Activated CD8-positive, alpha-beta T cell treated with anti-CD3 and anti-CD28 coated beads for 36 hours (primary cell): ENCODE results near the gene SURF1. TPM values are rescaled to one million over a fixed set of nuclear protein-coding genes. Genes with fewer than 3 reads are reported as not detected.

Source experiments
- ATAC-seq: fragments of 200-7000 bp; cut with Tn5 transposase; one replicate; pipeline ENCODE4 v1.10.0; 2021; ENCODE audit warnings: mild to moderate bottlenecking, moderate library complexity
- CTCF ChIA-PET: fragments of 350-600 bp; sonication (Branson Sonifier 250); formaldehyde crosslinking; loops from one replicate; lab custom pipeline; 2021; ENCODE audit warnings: antibody characterized with exemption; lab: Charles Lee
- POLR2A ChIA-PET: fragments of 350-600 bp; sonication (Branson Sonifier 250); formaldehyde crosslinking; loops from one replicate; lab custom pipeline; 2021; ENCODE audit warnings: antibody characterized with exemption; lab: Charles Lee
- DNase-seq: peaks from one replicate; pipeline ENCODE4 v3.0.0-alpha.2; 2020
- H3K27ac Mint-ChIP-seq: one replicate; pipeline ENCODE4 v1.8.0; 2021; ENCODE audit warnings: mild to moderate bottlenecking, mixed read lengths
- H3K27me3 Mint-ChIP-seq: one replicate; pipeline ENCODE4 v1.8.0; 2021; ENCODE audit warnings: mixed read lengths
- H3K36me3 Mint-ChIP-seq: one replicate; pipeline ENCODE4 v1.8.0; 2021; ENCODE audit warnings: low read depth, mixed read lengths
- H3K4me1 Mint-ChIP-seq: one replicate; pipeline ENCODE4 v1.8.0; 2021; ENCODE audit warnings: low read depth, mixed read lengths
- H3K4me3 Mint-ChIP-seq: one replicate; pipeline ENCODE4 v1.8.0; 2021; ENCODE audit warnings: mild to moderate bottlenecking, moderate library complexity, mixed read lengths
- H3K9me3 Mint-ChIP-seq: one replicate; pipeline ENCODE4 v1.8.0; 2021; ENCODE audit warnings: mixed read lengths
- CTCF ChIP-seq: fragments of 200-600 bp; IDR thresholded peaks from one replicate; pipeline ENCODE4 v1.8.0; 2022; ENCODE audit warnings: antibody characterized with exemption, mild to moderate bottlenecking
- intact Hi-C: fragments of 100-400 bp; cut with micrococcal nuclease; formaldehyde crosslinking; loops from one replicate; pipeline ENCODE4 v1.10.0; 2022
- total RNA-seq, 2 experiments: library from RNA; stranded (reverse); gene quantifications; one replicate each; pipeline ENCODE4 v1.2.3, GENCODE V29; 2021

Gene SURF1
- total RNA-seq, 2 experiments from 2014 or later: 22.1 to 25.3 TPM

DNA sequence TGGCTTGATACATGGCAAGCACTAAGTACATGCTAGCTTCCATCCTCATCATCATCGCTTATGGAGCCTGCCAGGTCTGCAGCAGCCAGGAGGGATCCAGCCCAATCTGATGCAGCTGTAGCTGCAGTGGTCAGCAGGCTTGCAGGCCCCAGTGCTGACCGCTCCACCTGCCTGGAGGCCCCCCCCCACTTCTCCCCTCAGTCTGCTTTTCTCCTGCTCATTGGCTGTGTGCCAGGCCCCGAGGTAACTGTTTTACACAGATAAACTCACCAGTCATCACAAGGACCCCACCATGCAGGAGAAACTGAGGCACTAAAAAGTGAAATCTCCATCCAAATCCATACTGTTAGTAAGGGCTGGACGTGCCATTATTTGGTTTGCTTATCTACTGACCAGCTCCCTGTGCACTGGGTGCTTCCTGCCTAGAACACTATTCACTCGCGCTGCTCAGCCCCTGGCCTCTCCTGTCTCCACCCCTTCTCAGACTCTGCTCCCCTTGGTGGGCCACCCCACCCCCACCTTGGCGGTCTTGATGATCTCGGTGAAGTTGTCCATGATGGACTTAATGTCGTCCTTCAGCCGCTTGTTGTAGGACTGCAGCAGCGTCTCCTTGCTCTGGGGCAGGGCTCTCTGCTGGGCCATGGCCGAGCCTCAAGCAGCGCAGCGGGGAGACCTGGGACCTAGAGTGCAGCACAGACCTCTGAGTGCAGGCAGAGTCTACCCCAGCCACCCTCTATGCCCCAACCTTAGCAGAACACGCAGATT lies 10.1 kb downstream of the SURF1 start:
- H3K36me3 Mint-ChIP-seq: peaks cover 67% of the 10 kb centered on the region
- ATAC-seq: no peak

GRCh38 chr9:133345596-133345995 lies 10.7 kb downstream of the SURF1 start:
- DNase-seq (no peak), ATAC-seq (no peak)
- ChIA-PET CTCF (interaction anchor here (0.6 kb wide), 1 partner anchor 156 kb away, joined by 3 read pairs; no protein-coding TSS in a partner anchor), POLR2A (interaction anchor here (1.1 to 24.9 kb wide), 4 partner anchors 8 to 71 kb away, joined by 3 to 872 read pairs (median 4); partner anchors contain the start of genes MED22, RPL7A, SURF1 and SURF2)
- Mint-ChIP-seq H3K27ac (no peak overlapping the region), H3K36me3 (peaks cover 66% of the 10 kb centered on the region), H3K4me1 (peaks cover 42% of the 10 kb centered on the region), H3K27me3 (no peaks in the 10 kb centered on the region), H3K4me3 (no peak overlapping the region), H3K9me3 (no peaks in the 10 kb centered on the region)
- intact Hi-C loops: no loop called here
- TF ChIP-seq CTCF: no peak

More for the DNA sequence above, 10.1 kb downstream of the SURF1 start:
- no peak for DNase-seq
- Mint-ChIP-seq H3K4me1 (peaks cover 38% of the 10 kb centered on the region), H3K27ac (peak overlapping the region; percentile 90), H3K4me3 (peak overlapping the region; percentile 98), H3K27me3 (no peaks in the 10 kb centered on the region), H3K9me3 (no peaks in the 10 kb centered on the region)
- CTCF ChIA-PET: interaction anchor here (0.6 to 1.0 kb wide), 3 partner anchors 11 to 324 kb away, joined by 3 to 4 read pairs (median 4); no protein-coding TSS in a partner anchor
- intact Hi-C loops: no loop called here
- POLR2A ChIA-PET: interaction anchor here (0.6 to 24.9 kb wide), 6 partner anchors 8 to 71 kb away, joined by 3 to 872 read pairs (median 4); partner anchors contain the start of genes MED22, RPL7A, SURF1 and SURF2
- no peak for TF ChIP-seq CTCF

- CTCF ChIA-PET: no interaction called here
- no peaks in the 10 kb centered on the region for H3K9me3 Mint-ChIP-seq
- H3K4me1 Mint-ChIP-seq: peaks cover 42% of the 10 kb centered on the region
- no peak overlapping the region for H3K27ac Mint-ChIP-seq
- POLR2A ChIA-PET: interaction anchor here (24.9 kb wide), 1 partner anchor 16 kb away, joined by 872 read pairs; the partner anchor contains the start of genes MED22, RPL7A, SURF1 and SURF2
- ATAC-seq (no peak), DNase-seq (no peak)
- TF ChIP-seq CTCF: no peak
- H3K27me3 Mint-ChIP-seq: no peaks in the 10 kb centered on the region
- peaks cover 66% of the 10 kb centered on the region for H3K36me3 Mint-ChIP-seq
- intact Hi-C loops: no loop called here
- no peak overlapping the region for H3K4me3 Mint-ChIP-seq
These were observed 11.3 kb downstream of the SURF1 start for GRCh38 chr9:133344979-133345378.

GRCh38 chr9:133344071-133344470 lies 12.2 kb downstream of the SURF1 start:
- Mint-ChIP-seq H3K27ac (no peak overlapping the region), H3K9me3 (no peaks in the 10 kb centered on the region), H3K4me1 (peaks cover 42% of the 10 kb centered on the region), H3K27me3 (no peaks in the 10 kb centered on the region), H3K4me3 (no peak overlapping the region), H3K36me3 (peaks cover 66% of the 10 kb centered on the region)
- DNase-seq (no peak), ATAC-seq (no peak)
- ChIA-PET CTCF (interaction anchor here (2.8 kb wide), 1 partner anchor 14 kb away, joined by 9 read pairs; no protein-coding TSS in a partner anchor), POLR2A (interaction anchor here (0.8 to 24.9 kb wide), 2 partner anchors 17 to 73 kb away, joined by 3 to 872 read pairs; partner anchors contain the start of genes MED22, RPL7A, SURF1 and SURF2)
- intact Hi-C loops: no loop called here
- no peak for TF ChIP-seq CTCF
